ENCODE measurements around the gene C16orf87. TPM values are rescaled to one million over a fixed set of nuclear protein-coding genes. Genes with fewer than 3 reads are reported as not detected.

C16orf87 gene
- total RNA-seq, 1 donor from 2014 or later, result 10.1 TPM

DNA sequence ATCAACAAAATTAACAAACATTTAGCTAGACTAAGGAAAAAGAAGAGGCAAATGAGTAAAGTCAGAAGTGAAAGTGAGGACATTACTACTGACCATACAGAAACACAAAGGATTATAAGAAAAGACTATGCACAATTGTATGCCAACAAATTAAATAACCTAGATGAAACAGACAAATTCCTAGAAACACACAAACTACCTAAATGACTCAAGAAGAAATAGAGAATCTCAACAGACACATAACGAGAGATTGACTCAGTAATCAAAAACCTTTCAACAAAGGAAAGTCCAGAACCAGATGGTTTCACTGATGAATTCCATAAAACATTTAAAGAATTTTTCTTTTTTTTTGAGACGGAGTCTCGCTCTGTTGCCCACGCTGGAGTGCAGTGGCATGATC is 47.2 kb downstream of the C16orf87 start:
- Histone ChIP-seq H3K36me3 (ENCODE audit: control insufficient read depth, insufficient read depth, low read length) (no peaks in the 10 kb centered on the region), H3K27me3 (ENCODE audit: control insufficient read depth, insufficient read depth, low read length) (no peaks in the 10 kb centered on the region), H3K4me3 (ENCODE audit: low read depth, low read length) (no peak overlapping the region)
- TF ChIP-seq, protein P1, sequence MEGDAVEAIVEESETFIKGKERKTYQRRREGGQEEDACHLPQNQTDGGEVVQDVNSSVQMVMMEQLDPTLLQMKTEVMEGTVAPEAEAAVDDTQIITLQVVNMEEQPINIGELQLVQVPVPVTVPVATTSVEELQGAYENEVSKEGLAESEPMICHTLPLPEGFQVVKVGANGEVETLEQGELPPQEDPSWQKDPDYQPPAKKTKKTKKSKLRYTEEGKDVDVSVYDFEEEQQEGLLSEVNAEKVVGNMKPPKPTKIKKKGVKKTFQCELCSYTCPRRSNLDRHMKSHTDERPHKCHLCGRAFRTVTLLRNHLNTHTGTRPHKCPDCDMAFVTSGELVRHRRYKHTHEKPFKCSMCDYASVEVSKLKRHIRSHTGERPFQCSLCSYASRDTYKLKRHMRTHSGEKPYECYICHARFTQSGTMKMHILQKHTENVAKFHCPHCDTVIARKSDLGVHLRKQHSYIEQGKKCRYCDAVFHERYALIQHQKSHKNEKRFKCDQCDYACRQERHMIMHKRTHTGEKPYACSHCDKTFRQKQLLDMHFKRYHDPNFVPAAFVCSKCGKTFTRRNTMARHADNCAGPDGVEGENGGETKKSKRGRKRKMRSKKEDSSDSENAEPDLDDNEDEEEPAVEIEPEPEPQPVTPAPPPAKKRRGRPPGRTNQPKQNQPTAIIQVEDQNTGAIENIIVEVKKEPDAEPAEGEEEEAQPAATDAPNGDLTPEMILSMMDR (IDR thresholded peaks at IDR 0.05; ENCODE audit: insufficient read depth, low read length, poor library complexity, severe bottlenecking), result no peak
- no peak for DNase-seq (ENCODE audit: low read depth)

DNA sequence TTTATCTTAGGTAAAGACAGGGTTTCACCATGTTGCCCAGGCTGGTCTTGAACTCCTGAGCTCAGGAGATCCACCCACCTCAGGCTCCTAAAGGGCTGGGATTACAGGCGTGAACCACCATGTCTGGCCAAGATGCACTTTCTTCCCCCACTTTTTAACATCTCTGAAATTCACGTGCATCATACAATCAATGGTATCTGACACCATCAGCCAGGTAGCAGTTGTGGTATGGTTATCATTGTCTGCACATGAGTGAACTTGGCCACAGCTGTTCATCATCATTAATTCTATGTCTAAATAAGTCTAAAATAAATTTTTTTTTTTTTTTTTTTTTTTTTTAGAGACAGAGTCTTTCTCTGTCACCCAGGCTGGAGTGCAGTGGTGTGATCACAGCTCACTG is 48.7 kb downstream of the C16orf87 start:
- DNase-seq (ENCODE audit: low read depth), result no peak
- Histone ChIP-seq H3K36me3 (ENCODE audit: control insufficient read depth, insufficient read depth, low read length) (no peaks in the 10 kb centered on the region), H3K4me3 (ENCODE audit: low read depth, low read length) (no peak overlapping the region), H3K27me3 (ENCODE audit: control insufficient read depth, insufficient read depth, low read length) (no peaks in the 10 kb centered on the region)
- TF ChIP-seq, protein P1 (IDR thresholded peaks at IDR 0.05; ENCODE audit: insufficient read depth, low read length, poor library complexity, severe bottlenecking), result no peak

DNA sequence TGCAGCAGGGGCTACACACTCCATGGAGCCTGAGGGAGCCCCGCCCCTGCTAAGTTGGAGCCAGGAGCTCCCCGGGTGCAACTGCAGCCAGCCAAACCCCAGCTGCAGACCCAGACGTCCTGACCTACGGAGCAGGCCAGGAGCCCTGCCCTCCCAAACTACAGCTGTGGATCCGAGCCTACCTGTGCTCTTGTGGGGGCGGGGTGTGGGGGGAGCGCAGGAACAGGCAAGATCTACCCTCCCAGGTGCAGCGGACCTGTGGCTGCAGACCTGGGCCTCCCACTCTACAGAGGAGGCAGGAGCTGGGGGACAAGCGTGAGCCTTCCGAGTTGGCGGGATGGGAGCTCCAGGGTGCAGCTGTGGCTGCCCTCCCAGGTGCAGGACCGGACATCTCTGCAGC is 53.2 kb downstream of the C16orf87 start:
- TF ChIP-seq, protein P1 (IDR thresholded peaks at IDR 0.05; ENCODE audit: insufficient read depth, low read length, poor library complexity, severe bottlenecking), result no peak

DNA sequence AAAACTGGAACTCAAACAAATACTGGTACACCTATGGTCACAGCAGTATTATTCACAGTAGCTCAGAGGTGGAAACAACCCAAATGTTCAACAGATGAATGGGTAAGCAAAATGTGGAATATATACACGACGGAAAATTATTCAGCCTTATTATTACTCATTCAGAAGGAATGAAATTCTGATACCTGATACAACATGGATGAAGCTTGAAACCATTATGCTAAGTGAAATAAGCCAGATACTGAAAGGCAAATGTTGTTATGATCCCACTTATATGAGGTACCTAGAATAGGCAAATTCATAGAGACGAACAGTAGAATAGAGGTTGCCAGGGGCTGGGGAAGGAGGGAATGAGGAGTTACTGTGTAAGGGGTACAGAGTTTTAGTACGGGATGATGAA is 55.8 kb downstream of the C16orf87 start:
- TF ChIP-seq, protein P1 (IDR thresholded peaks at IDR 0.05; ENCODE audit: insufficient read depth, low read length, poor library complexity, severe bottlenecking), result no peak
- no peak for DNase-seq (ENCODE audit: low read depth)
- Histone ChIP-seq H3K4me3 (ENCODE audit: low read depth, low read length) (no peak overlapping the region), H3K27me3 (ENCODE audit: control insufficient read depth, insufficient read depth, low read length) (no peaks in the 10 kb centered on the region), H3K36me3 (ENCODE audit: control insufficient read depth, insufficient read depth, low read length) (no peaks in the 10 kb centered on the region)

More for the DNA sequence above, 53.2 kb downstream of the C16orf87 start:
- DNase-seq (ENCODE audit: low read depth), result no peak
- Histone ChIP-seq H3K4me3 (ENCODE audit: low read depth, low read length) (no peak overlapping the region), H3K27me3 (ENCODE audit: control insufficient read depth, insufficient read depth, low read length) (no peaks in the 10 kb centered on the region), H3K36me3 (ENCODE audit: control insufficient read depth, insufficient read depth, low read length) (no peaks in the 10 kb centered on the region)

DNA sequence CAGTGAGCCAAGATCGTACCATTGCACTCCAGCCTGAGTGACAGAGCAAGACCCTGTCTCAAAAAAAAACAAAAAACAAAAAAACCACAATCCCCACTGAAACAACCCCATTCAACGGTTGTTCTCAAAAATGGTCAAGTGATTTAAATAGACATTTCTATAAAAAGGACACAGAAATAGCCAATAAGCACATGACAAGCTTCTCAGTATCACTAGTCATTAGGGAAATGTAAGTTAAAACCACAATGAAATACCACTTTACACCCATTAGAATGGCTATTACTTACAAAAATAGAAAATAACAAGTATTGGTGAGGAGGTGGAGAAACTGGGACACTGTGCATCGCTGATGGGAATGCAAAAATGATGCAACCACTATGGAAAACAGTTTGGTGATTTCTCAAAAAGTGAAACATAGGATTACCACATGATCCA is 56.2 kb downstream of the C16orf87 start:
- H3K27me3 ChIP-seq (ENCODE audit: control insufficient read depth, insufficient read depth, low read length), result no peaks in the 10 kb centered on the region
- H3K4me3 ChIP-seq (ENCODE audit: low read depth, low read length), result no peak overlapping the region
- DNase-seq (ENCODE audit: low read depth), result no peak
- TF ChIP-seq, protein P1 (IDR thresholded peaks at IDR 0.05; ENCODE audit: insufficient read depth, low read length, poor library complexity, severe bottlenecking), result no peak
- no peaks in the 10 kb centered on the region for H3K36me3 ChIP-seq (ENCODE audit: control insufficient read depth, insufficient read depth, low read length)

DNA sequence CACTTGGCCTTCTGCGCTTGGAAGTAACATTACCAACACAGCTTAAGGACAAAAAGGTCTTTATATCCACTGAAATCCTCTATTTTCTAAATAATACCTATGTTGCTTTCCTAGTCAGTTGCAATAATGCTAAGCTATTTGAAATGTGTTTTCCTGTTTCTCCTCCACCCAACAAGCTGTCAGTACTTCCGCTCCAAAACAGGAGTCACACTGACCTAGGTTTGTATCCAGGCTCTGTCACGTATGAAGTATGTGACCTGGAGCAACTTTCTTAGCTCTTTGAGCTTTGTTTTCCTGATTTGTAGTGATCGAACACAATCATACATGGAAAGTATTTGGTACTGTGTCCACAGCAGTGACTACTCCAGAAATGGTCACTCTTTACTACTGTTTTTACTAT is 58.5 kb downstream of the C16orf87 start:
- no peaks in the 10 kb centered on the region for H3K36me3 ChIP-seq (ENCODE audit: control insufficient read depth, insufficient read depth, low read length)
- H3K4me3 ChIP-seq (ENCODE audit: low read depth, low read length), result no peak overlapping the region
- no peaks in the 10 kb centered on the region for H3K27me3 ChIP-seq (ENCODE audit: control insufficient read depth, insufficient read depth, low read length)
- no peak for DNase-seq (ENCODE audit: low read depth)
- TF ChIP-seq, protein P1 (IDR thresholded peaks at IDR 0.05; ENCODE audit: insufficient read depth, low read length, poor library complexity, severe bottlenecking), result no peak
